ENCODE results near the gene ARHGAP36.

The ARHGAP36 gene

GRCh38 chrX:131139072-131139471 is 80.9 kb downstream of the ARHGAP36 start:
- H3K4me3 ChIP-seq (ENCODE audit: low read depth, low read length), result no peak overlapping the region
- TF ChIP-seq CTCF (IDR thresholded peaks at IDR 0.05; ENCODE audit: low read depth, low read length), result no peak

Data from WI38 (cell line).